PC-3 (cell line): ENCODE results near the gene TNFRSF4. TPM values are rescaled to one million over a fixed set of nuclear protein-coding genes. Genes with fewer than 3 reads are reported as not detected.

Experiments
- ATAC-seq: fragments of 200-7000 bp; cut with Tn5 transposase; 2 replicates; pipeline ENCODE4 v1.9.1; 2020; ENCODE audit warnings: mild to moderate bottlenecking, moderate library complexity
- BruUV-seq: library from RNA; stranded (reverse); fragments of 400-500 nt; replicated peaks from 2 replicates; lab custom pipeline; 2021; lab: Mats Ljungman, UMichigan
- CTCF ChIA-PET: fragments of 300-600 bp; sonication (Branson Sonifier 250); formaldehyde crosslinking; loops from one replicate; lab custom pipeline; 2022; ENCODE audit warnings: antibody characterized with exemption; lab: Charles Lee
- POLR2A ChIA-PET: fragments of 300-600 bp; sonication (Branson Sonifier 250); formaldehyde crosslinking; loops from one replicate; lab custom pipeline; 2022; ENCODE audit warnings: antibody characterized with exemption; ENCODE audit not compliant: unreplicated experiment; lab: Charles Lee
- DNase-seq: peaks from one replicate; pipeline ENCODE4 v3.0.0-alpha.2; 2015
- H2AFZ ChIP-seq: fragments of 300-600 bp; sonication (generic); 2 replicates; pipeline ENCODE4 v1.6.0; 2016; ENCODE audit warnings: antibody characterized with exemption, low read length
- H3F3A ChIP-seq: fragments of 300-600 bp; sonication (generic); one replicate; pipeline ENCODE4 v1.6.0; 2017; ENCODE audit warnings: antibody characterized with exemption, low read length, control low read depth, mild to moderate bottlenecking; ENCODE audit not compliant: unreplicated experiment
- H3K27ac ChIP-seq: fragments of 300-600 bp; sonication (generic); 2 replicates; pipeline ENCODE4 v1.5.1; 2016; ENCODE audit warnings: mild to moderate bottlenecking, low read length
- H3K27me3 ChIP-seq: fragments of 300-600 bp; sonication (generic); 2 replicates; pipeline ENCODE4 v1.6.1; 2016; ENCODE audit warnings: low read length, mixed read lengths
- H3K36me3 ChIP-seq: fragments of 300-600 bp; sonication (generic); 2 replicates; pipeline ENCODE4 v1.6.1; 2016; ENCODE audit warnings: low read depth, mixed run types, low read length, mixed read lengths
- H3K4me1 ChIP-seq: fragments of 300-600 bp; sonication (generic); 2 replicates; pipeline ENCODE4 v1.5.1; 2016; ENCODE audit warnings: low read length; ENCODE audit not compliant: insufficient read depth
- H3K4me2 ChIP-seq: fragments of 300-600 bp; sonication (generic); 2 replicates; pipeline ENCODE4 v1.6.0; 2016; ENCODE audit warnings: low read length
- H3K4me3 ChIP-seq: fragments of 300-600 bp; sonication (generic); 2 replicates; pipeline ENCODE4 v1.5.1; 2016; ENCODE audit warnings: mild to moderate bottlenecking, low read length, mixed read lengths
- H3K79me2 ChIP-seq: fragments of 300-600 bp; sonication (generic); 2 replicates; pipeline ENCODE4 v1.6.1; 2017; ENCODE audit warnings: low read length, mixed read lengths
- H3K9ac ChIP-seq: fragments of 300-600 bp; sonication (generic); 2 replicates; pipeline ENCODE4 v1.6.0; 2016; ENCODE audit warnings: mild to moderate bottlenecking, low read length
- H3K9me2 ChIP-seq: fragments of 300-600 bp; sonication (generic); replicated peaks from 2 replicates; pipeline ENCODE4 v1.6.1; 2016; ENCODE audit warnings: mixed run types, low read length, mixed read lengths
- H3K9me3 ChIP-seq: fragments of 300-600 bp; sonication (generic); 2 replicates; pipeline ENCODE4 v1.6.1; 2016; ENCODE audit warnings: low read length, mixed read lengths
- H4K20me1 ChIP-seq: fragments of 300-600 bp; sonication (generic); 2 replicates; pipeline ENCODE4 v1.6.1; 2016; ENCODE audit warnings: low read length, mixed read lengths
- EZH2 ChIP-seq: fragments of 300-600 bp; sonication (generic); IDR thresholded peaks from one replicate; pipeline ENCODE4 v1.6.1; 2017; ENCODE audit warnings: antibody characterized with exemption, mild to moderate bottlenecking, low read length; ENCODE audit not compliant: unreplicated experiment
- EZH2phosphoT487 ChIP-seq: fragments of 300-600 bp; sonication (generic); IDR thresholded peaks from 2 replicates; pipeline ENCODE4 v1.6.1; 2018; ENCODE audit warnings: mild to moderate bottlenecking, antibody characterized with exemption, low read length, borderline replicate concordance
- intact Hi-C: fragments of 100-400 bp; cut with micrococcal nuclease; formaldehyde crosslinking; loops from 2 replicates; pipeline ENCODE4 v1.9.0; 2023
- total RNA-seq: library from RNA; depleted of rRNA; stranded (reverse); fragments of >200 nt; gene quantifications from 2 replicates; pipeline ENCODE4 v1.2.3, GENCODE V29; 2014
- TF ChIP-seq, protein P1 (sequence below): fragments of 300-600 bp; sonication (generic); conservative IDR thresholded peaks from 2 replicates; pipeline ENCODE4 v1.5.1; 2017; ENCODE audit warnings: antibody characterized with exemption, low read depth, mild to moderate bottlenecking, low read length

TNFRSF4 gene
- total RNA-seq, 1 experiment from 2014 or later: 0.11 TPM

DNA sequence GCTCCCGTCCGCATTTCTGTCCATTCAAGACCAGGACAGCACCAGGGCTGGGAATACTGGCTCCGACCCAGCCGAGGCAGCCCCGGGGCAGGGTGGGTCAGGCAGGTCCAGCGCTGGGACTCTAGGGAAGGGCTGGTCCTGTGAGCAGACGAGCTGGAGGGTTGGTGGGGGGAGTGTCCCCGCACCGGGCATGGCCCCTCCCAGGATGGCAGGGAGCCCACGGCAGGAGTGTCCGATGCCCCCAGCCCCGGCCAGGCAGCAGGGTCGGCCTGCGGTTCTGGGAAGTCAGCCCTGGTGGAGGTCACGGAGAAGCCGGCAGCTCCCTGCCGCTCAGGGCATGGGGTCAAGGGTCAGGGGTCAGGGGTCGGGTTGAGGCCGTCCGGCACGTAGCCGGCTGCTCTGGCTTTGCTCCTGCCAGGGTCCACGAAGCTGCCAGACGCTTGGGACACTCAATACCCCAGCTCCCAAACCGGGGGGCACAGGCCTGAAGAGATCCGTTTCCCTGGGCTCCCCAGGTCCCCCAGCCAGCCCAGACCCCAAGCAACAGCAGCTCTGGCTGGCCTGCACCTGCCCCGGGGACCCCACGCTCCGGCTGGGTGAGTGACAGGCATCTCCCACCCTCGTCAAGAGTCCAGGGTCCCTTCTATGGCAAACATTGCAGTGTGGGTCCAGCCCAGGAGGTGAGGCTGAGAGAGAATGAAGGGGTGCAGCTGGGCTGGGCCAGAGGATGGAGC, 25.8 kb upstream of the TNFRSF4 start:
- Histone ChIP-seq H3K4me2 (peak overlapping the region; percentile 39), H3K27ac (peak overlapping the region; percentile 91), H3K4me1 (peaks cover 43% of the 10 kb centered on the region), H3K9me2 (no peaks in the 10 kb centered on the region), H3K9ac (no peak overlapping the region; the same call in 1 of the 2 replicates), H3K9me3 (no peaks in the 10 kb centered on the region), H3K4me3 (no peak overlapping the region), H3K79me2 (peaks cover 10% of the 10 kb centered on the region), H3K36me3 (no peaks in the 10 kb centered on the region), H2AFZ (no peak overlapping the region), H3F3A (no peaks in the 10 kb centered on the region), H4K20me1 (no peaks in the 10 kb centered on the region), H3K27me3 (no peaks in the 10 kb centered on the region)
- no peak for TF ChIP-seq EZH2phosphoT487
- TF ChIP-seq EZH2: no peak
- TF ChIP-seq, protein P1, sequence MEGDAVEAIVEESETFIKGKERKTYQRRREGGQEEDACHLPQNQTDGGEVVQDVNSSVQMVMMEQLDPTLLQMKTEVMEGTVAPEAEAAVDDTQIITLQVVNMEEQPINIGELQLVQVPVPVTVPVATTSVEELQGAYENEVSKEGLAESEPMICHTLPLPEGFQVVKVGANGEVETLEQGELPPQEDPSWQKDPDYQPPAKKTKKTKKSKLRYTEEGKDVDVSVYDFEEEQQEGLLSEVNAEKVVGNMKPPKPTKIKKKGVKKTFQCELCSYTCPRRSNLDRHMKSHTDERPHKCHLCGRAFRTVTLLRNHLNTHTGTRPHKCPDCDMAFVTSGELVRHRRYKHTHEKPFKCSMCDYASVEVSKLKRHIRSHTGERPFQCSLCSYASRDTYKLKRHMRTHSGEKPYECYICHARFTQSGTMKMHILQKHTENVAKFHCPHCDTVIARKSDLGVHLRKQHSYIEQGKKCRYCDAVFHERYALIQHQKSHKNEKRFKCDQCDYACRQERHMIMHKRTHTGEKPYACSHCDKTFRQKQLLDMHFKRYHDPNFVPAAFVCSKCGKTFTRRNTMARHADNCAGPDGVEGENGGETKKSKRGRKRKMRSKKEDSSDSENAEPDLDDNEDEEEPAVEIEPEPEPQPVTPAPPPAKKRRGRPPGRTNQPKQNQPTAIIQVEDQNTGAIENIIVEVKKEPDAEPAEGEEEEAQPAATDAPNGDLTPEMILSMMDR: no peak
- intact Hi-C loops: loop anchor here (2.0 to 5.0 kb wide), 2 partner anchors 25 to 53 kb away; no protein-coding TSS in a partner anchor
- CTCF ChIA-PET: interaction anchor here (1.7 kb wide), 1 partner anchor 25 kb away, joined by 4 read pairs; no protein-coding TSS in a partner anchor
- POLR2A ChIA-PET: interaction anchor here (0.6 kb wide), 1 partner anchor 124 kb away, joined by 3 read pairs; the partner anchor contains the start of gene C1orf159
- no TSS peak for BruUV-seq
- DNase-seq (peak; percentile 68), ATAC-seq (peak; percentile 8)

DNA sequence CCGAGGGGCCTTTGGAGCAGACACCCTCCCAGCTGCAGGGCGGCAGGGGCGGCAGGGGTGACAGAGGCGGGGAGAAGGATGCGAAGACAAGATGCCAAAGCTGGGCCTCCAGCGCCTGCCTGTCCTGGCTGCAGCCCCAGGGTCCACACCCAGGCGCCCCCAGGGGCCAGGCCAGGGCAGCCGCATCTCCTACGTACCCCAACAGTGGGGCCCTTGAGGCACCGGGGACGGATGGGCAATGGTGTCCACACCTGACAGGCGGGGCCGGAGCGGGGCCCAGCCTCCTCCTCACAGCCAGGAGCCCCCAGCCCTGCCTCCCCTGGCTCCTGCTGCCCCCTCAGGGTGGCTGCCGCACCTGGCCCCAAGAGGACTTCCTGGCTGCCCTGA, 25.3 kb upstream of the TNFRSF4 start:
- H3F3A ChIP-seq: no peaks in the 10 kb centered on the region
- no peaks in the 10 kb centered on the region for H3K9me3 ChIP-seq
- BruUV-seq: no TSS peak
- ChIA-PET POLR2A (interaction anchor here (0.6 kb wide), 1 partner anchor 123 kb away, joined by 3 read pairs; the partner anchor contains the start of gene C1orf159), CTCF (interaction anchor here (1.7 kb wide), 1 partner anchor 26 kb away, joined by 4 read pairs; no protein-coding TSS in a partner anchor)
- no peak for TF ChIP-seq EZH2phosphoT487
- intact Hi-C loops: loop anchor here (2.0 to 5.0 kb wide), 2 partner anchors 26 to 53 kb away; no protein-coding TSS in a partner anchor
- peak overlapping the region; percentile 91 for H3K27ac ChIP-seq
- DNase-seq (no peak), ATAC-seq (no peak)
- H2AFZ ChIP-seq: no peak overlapping the region
- no peak overlapping the region for H3K4me3 ChIP-seq
- no peaks in the 10 kb centered on the region for H3K27me3 ChIP-seq
- H3K4me2 ChIP-seq: peak overlapping the region; percentile 39
- peak overlapping the region; percentile 43; the same call in 1 of the 2 replicates for H3K9ac ChIP-seq
- peaks cover 15% of the 10 kb centered on the region for H3K79me2 ChIP-seq
- H3K36me3 ChIP-seq: no peaks in the 10 kb centered on the region
- H4K20me1 ChIP-seq: no peaks in the 10 kb centered on the region
- H3K4me1 ChIP-seq: peaks cover 46% of the 10 kb centered on the region
- H3K9me2 ChIP-seq: no peaks in the 10 kb centered on the region

GRCh38 chr1:1238702-1239178, 24.8 kb upstream of the TNFRSF4 start:
- intact Hi-C loops: loop anchor here (2.0 to 5.0 kb wide), 2 partner anchors 26 to 54 kb away; no protein-coding TSS in a partner anchor
- Histone ChIP-seq H2AFZ (no peak overlapping the region), H3K4me2 (peak overlapping the region; percentile 76; the same call in 1 of the 2 replicates), H3K9me3 (no peaks in the 10 kb centered on the region), H4K20me1 (no peaks in the 10 kb centered on the region), H3K9me2 (no peaks in the 10 kb centered on the region), H3K9ac (peak overlapping the region; percentile 43), H3K36me3 (no peaks in the 10 kb centered on the region), H3K4me1 (peaks cover 50% of the 10 kb centered on the region), H3K27ac (peak overlapping the region; percentile 91), H3F3A (no peaks in the 10 kb centered on the region), H3K79me2 (peaks cover 20% of the 10 kb centered on the region), H3K27me3 (no peaks in the 10 kb centered on the region), H3K4me3 (no peak overlapping the region)
- no TSS peak for BruUV-seq
- ChIA-PET CTCF (interaction anchor here (1.7 kb wide), 1 partner anchor 26 kb away, joined by 4 read pairs; no protein-coding TSS in a partner anchor), POLR2A (interaction anchor here (0.6 kb wide), 1 partner anchor 123 kb away, joined by 3 read pairs; the partner anchor contains the start of gene C1orf159)
- no peak for TF ChIP-seq EZH2
- no peak for TF ChIP-seq EZH2phosphoT487
- TF ChIP-seq, protein P1: no peak
- DNase-seq (no peak), ATAC-seq (no peak)
